HCEC 1CT (cell line): ENCODE results near the gene CDCA7.
"Not testable (repeated sequence)": the region's sequence is repeated elsewhere in the genome, so short reads cannot be mapped to it uniquely, and the experiment has no call there.

ENCODE experiments used
- DNase-seq: peaks from one replicate; pipeline ENCODE4 v3.0.0-alpha.2; 2017

Gene CDCA7

GRCh38 chr2:173407176-173407575 lies 52.5 kb downstream of the CDCA7 start:
- no peak for DNase-seq

GRCh38 chr2:173407646-173408045 lies 53.0 kb downstream of the CDCA7 start:
- peak; percentile 45 for DNase-seq

- DNase-seq = no peak
Measured at GRCh38 chr2:173410579-173410978, 55.9 kb downstream of the CDCA7 start.

DNA sequence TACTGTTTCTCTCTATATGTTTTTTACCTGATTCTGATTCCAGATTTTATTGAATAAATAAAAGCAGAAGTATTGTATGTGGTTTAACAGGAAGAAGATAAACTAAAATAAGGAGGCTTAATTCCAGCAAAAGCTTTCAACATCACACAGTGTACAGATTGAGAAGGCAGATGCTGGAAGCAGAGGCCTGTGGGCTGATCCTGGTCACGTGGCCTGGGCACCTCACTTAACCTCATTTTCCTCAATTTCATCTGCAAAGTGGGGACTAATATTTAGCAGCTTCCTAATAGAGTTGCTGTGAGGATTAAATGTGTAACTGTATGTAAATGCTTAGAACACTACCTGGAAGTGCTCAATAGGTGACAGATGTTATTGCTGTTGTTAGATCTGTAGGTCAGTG lies 58.0 kb downstream of the CDCA7 start:
- DNase-seq = no peak

- DNase-seq = peak; percentile 66
Measured at GRCh38 chr2:173414823-173415322, 60.2 kb downstream of the CDCA7 start.

DNA sequence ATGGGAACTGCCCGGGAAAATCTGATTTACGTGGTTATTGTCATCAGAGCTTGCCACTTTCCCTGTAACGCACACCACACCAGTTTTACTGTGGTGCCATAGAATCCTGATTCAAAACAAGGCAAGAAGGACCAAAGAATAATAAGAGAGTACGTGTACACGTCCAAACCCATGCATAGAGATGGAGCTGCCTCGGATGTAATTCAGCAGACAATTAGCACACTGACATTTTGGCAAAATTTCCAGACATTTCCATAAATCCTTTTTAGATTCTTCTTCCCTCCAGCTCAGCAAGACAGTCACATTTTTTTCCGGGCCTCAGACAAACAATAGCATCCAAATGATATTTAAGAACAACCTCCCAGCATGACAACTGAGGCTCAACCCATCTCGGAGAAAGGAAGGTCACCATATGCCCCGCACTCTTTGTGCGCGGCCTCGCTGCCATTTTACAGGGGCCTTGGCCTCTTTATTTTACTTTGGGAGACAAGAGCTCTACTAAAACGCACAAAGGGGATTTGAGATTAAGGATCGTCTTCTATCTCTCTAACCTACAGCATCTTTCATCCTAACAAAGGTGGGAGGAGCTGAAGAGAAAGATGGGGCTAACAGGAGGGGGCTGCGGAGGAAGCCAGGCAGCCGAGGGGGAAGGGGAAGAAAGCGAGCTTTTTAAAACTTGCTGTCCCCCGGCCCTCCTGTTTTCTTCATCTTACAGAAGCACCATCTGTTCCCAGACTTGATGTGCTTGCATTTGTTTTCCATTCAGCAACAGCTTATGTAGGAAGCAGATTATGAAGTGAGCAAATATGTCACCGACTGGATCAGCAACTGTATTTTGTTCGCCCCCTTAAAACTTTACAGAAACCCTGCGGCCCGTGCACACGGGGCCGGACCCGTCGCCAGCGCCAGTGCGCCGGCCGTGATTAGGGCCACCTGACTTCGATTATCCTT lies 61.0 kb downstream of the CDCA7 start:
- DNase-seq = no peak

DNA sequence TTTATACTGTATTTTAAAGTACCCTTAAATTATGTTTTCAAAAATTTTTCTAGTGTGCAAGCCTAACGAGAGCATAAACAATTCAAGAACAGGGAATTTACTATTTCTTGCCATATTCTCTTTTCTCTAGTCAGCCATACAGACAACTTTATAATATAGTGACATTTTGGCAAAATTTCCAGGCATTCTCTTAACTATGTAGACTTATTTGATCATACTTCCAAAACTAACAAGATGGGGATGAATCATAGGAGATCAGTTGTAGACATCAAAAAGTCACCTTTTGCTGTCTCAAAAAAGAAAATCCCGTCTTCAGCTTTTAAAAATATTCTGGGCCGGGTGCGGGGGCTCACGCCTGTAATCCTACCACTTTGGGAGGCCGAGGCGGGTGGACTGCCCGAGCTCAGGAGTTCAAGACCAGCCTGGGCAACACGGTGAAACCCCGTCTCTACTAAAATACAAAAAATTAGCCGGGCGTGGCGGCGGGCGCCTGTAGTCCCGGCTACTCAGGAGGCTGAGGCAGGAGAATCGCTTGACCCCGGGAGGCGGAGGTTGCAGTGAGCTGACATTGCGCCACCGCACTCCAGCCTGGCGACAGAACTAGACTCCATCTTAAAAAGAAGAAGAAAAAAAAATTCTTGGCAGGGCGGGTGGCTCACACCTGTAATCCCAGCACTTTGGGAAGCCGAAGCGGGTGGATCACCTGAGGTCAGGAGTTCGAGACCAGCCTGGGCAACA lies 61.9 kb downstream of the CDCA7 start:
- not testable (repeated sequence) for DNase-seq

GRCh38 chr2:173417341-173417740 lies 62.7 kb downstream of the CDCA7 start:
- DNase-seq = no peak

DNA sequence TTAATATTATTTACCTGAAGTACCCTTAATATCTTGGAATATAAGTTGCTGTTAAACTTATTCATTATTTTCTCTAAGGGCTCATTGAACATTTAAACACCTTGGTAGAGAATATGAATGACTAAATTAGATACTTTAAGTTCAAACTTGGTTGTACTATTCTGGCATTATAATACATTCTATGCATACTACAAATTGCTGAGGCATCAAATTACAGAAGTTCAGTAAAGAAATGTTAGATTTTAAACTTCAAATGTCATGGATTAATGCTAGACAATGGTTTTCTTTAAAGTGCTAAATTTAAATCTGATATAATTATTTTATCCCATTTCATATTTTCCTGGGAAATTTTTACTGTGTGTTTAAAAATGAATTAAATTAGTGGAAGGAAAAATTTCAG lies 63.1 kb downstream of the CDCA7 start:
- no peak for DNase-seq
